Measurements from ENCODE around the gene TXLNG.
A peak's percentile ranks its signal among the peaks of the same experiment; 100 is the strongest.
"Not testable (repeated sequence)": the region's sequence is repeated elsewhere in the genome, so short reads cannot be mapped to it uniquely, and the experiment has no call there.

Gene TXLNG

GRCh38 chrX:16771483-16772398 lies 14.5 kb upstream of the TXLNG start:
- Mint-ChIP-seq H3K4me1 (ENCODE audit: low read depth) (no peaks in the 10 kb centered on the region), H3K4me3 (no peak overlapping the region), H3K36me3 (ENCODE audit: low read depth) (no peaks in the 10 kb centered on the region), H3K27ac (peak overlapping the region; percentile 84), H3K27me3 (peaks cover 15% of the 10 kb centered on the region), H3K9me3 (no peaks in the 10 kb centered on the region)
- DNase-seq = no peak

GRCh38 chrX:16772460-16772859 lies 13.8 kb upstream of the TXLNG start:
- no peaks in the 10 kb centered on the region for H3K36me3 Mint-ChIP-seq (ENCODE audit: low read depth)
- no peak for DNase-seq
- no peak overlapping the region for H3K27ac Mint-ChIP-seq
- H3K9me3 Mint-ChIP-seq = no peaks in the 10 kb centered on the region
- no peaks in the 10 kb centered on the region for H3K4me1 Mint-ChIP-seq (ENCODE audit: low read depth)
- peaks cover 11% of the 10 kb centered on the region for H3K27me3 Mint-ChIP-seq
- H3K4me3 Mint-ChIP-seq = no peak overlapping the region

GRCh38 chrX:16774746-16775145 lies 11.5 kb upstream of the TXLNG start:
- Mint-ChIP-seq H3K27me3 (peaks cover 6% of the 10 kb centered on the region), H3K9me3 (no peaks in the 10 kb centered on the region), H3K4me1 (ENCODE audit: low read depth) (no peaks in the 10 kb centered on the region), H3K36me3 (ENCODE audit: low read depth) (no peaks in the 10 kb centered on the region), H3K27ac (no peak overlapping the region), H3K4me3 (no peak overlapping the region)
- no peak for DNase-seq

- H3K27me3 Mint-ChIP-seq = peaks cover 12% of the 10 kb centered on the region
- no peak overlapping the region for H3K4me3 Mint-ChIP-seq
- H3K36me3 Mint-ChIP-seq (ENCODE audit: low read depth) = no peaks in the 10 kb centered on the region
- H3K4me1 Mint-ChIP-seq (ENCODE audit: low read depth) = no peaks in the 10 kb centered on the region
- no peaks in the 10 kb centered on the region for H3K9me3 Mint-ChIP-seq
- DNase-seq = no peak
- no peak overlapping the region for H3K27ac Mint-ChIP-seq
These were observed 7.7 kb upstream of the TXLNG start for GRCh38 chrX:16778545-16778944.

GRCh38 chrX:16778993-16779392 lies 7.3 kb upstream of the TXLNG start:
- no peaks in the 10 kb centered on the region for H3K4me1 Mint-ChIP-seq (ENCODE audit: low read depth)
- no peak overlapping the region for H3K27ac Mint-ChIP-seq
- H3K36me3 Mint-ChIP-seq (ENCODE audit: low read depth) = no peaks in the 10 kb centered on the region
- H3K27me3 Mint-ChIP-seq = peaks cover 12% of the 10 kb centered on the region
- no peak overlapping the region for H3K4me3 Mint-ChIP-seq
- H3K9me3 Mint-ChIP-seq = no peaks in the 10 kb centered on the region
- no peak for DNase-seq

- not testable (repeated sequence) for H3K36me3 Mint-ChIP-seq (ENCODE audit: low read depth); H3K27ac Mint-ChIP-seq; H3K9me3 Mint-ChIP-seq; H3K4me3 Mint-ChIP-seq; H3K4me1 Mint-ChIP-seq (ENCODE audit: low read depth); DNase-seq
- peaks cover 12% of the 10 kb centered on the region for H3K27me3 Mint-ChIP-seq
These were observed 6.5 kb upstream of the TXLNG start for GRCh38 chrX:16779815-16780214.

- no peak overlapping the region for H3K27ac Mint-ChIP-seq
- no peaks in the 10 kb centered on the region for H3K9me3 Mint-ChIP-seq
- H3K27me3 Mint-ChIP-seq = peaks cover 12% of the 10 kb centered on the region
- H3K36me3 Mint-ChIP-seq (ENCODE audit: low read depth) = peaks cover 16% of the 10 kb centered on the region
- DNase-seq = no peak
- H3K4me1 Mint-ChIP-seq (ENCODE audit: low read depth) = peaks cover 21% of the 10 kb centered on the region
- no peak overlapping the region for H3K4me3 Mint-ChIP-seq
These were observed 2.8 kb upstream of the TXLNG start for GRCh38 chrX:16783452-16783851.

- H3K27ac Mint-ChIP-seq, H3K27me3 Mint-ChIP-seq, DNase-seq, H3K4me3 Mint-ChIP-seq, H3K9me3 Mint-ChIP-seq: not testable (repeated sequence)
- H3K4me1 Mint-ChIP-seq (ENCODE audit: low read depth) = peaks cover 23% of the 10 kb centered on the region
- H3K36me3 Mint-ChIP-seq (ENCODE audit: low read depth) = peaks cover 16% of the 10 kb centered on the region
These were observed 1.8 kb upstream of the TXLNG start for GRCh38 chrX:16784440-16784839.

GRCh38 chrX:16785247-16786138 lies 773 bp upstream of the TXLNG start:
- H3K4me3 Mint-ChIP-seq = peak overlapping the region; percentile 86
- H3K27ac Mint-ChIP-seq = peak overlapping the region; percentile 84
- no peaks in the 10 kb centered on the region for H3K9me3 Mint-ChIP-seq
- DNase-seq = no peak
- peaks cover 28% of the 10 kb centered on the region for H3K4me1 Mint-ChIP-seq (ENCODE audit: low read depth)
- H3K36me3 Mint-ChIP-seq (ENCODE audit: low read depth) = peaks cover 25% of the 10 kb centered on the region
- peaks cover 4% of the 10 kb centered on the region for H3K27me3 Mint-ChIP-seq

GRCh38 chrX:16786791-16787735 lies 797 bp downstream of the TXLNG start:
- H3K36me3 Mint-ChIP-seq (ENCODE audit: low read depth) = peaks cover 37% of the 10 kb centered on the region
- H3K9me3 Mint-ChIP-seq = no peaks in the 10 kb centered on the region
- DNase-seq = peak; percentile 73
- peak overlapping the region; percentile 87 for H3K27ac Mint-ChIP-seq
- peaks cover 39% of the 10 kb centered on the region for H3K4me1 Mint-ChIP-seq (ENCODE audit: low read depth)
- peak overlapping the region; percentile 86 for H3K4me3 Mint-ChIP-seq
- no peaks in the 10 kb centered on the region for H3K27me3 Mint-ChIP-seq

GRCh38 chrX:16788477-16788876 lies 2.2 kb downstream of the TXLNG start:
- no peaks in the 10 kb centered on the region for H3K9me3 Mint-ChIP-seq
- H3K27ac Mint-ChIP-seq = no peak overlapping the region
- H3K4me1 Mint-ChIP-seq (ENCODE audit: low read depth) = peaks cover 43% of the 10 kb centered on the region
- DNase-seq = no peak
- H3K27me3 Mint-ChIP-seq = no peaks in the 10 kb centered on the region
- H3K4me3 Mint-ChIP-seq = peak overlapping the region; percentile 85
- peaks cover 46% of the 10 kb centered on the region for H3K36me3 Mint-ChIP-seq (ENCODE audit: low read depth)

- Mint-ChIP-seq H3K4me3 (no peak overlapping the region), H3K9me3 (no peaks in the 10 kb centered on the region), H3K27ac (no peak overlapping the region), H3K4me1 (ENCODE audit: low read depth) (peaks cover 33% of the 10 kb centered on the region), H3K27me3 (no peaks in the 10 kb centered on the region), H3K36me3 (ENCODE audit: low read depth) (peaks cover 72% of the 10 kb centered on the region)
- no peak for DNase-seq
These were observed 10.0 kb downstream of the TXLNG start for GRCh38 chrX:16796298-16796697.

GRCh38 chrX:16797358-16797757 lies 11.1 kb downstream of the TXLNG start:
- Mint-ChIP-seq H3K36me3 (ENCODE audit: low read depth) (peaks cover 72% of the 10 kb centered on the region), H3K27me3 (no peaks in the 10 kb centered on the region), H3K9me3 (no peaks in the 10 kb centered on the region), H3K4me3 (no peak overlapping the region), H3K4me1 (ENCODE audit: low read depth) (peaks cover 27% of the 10 kb centered on the region), H3K27ac (peak overlapping the region; percentile 29)
- no peak for DNase-seq

- Mint-ChIP-seq H3K36me3 (ENCODE audit: low read depth) (peaks cover 75% of the 10 kb centered on the region), H3K27me3 (no peaks in the 10 kb centered on the region), H3K4me3 (no peak overlapping the region), H3K4me1 (ENCODE audit: low read depth) (peaks cover 29% of the 10 kb centered on the region), H3K9me3 (no peaks in the 10 kb centered on the region), H3K27ac (no peak overlapping the region)
- no peak for DNase-seq
These were observed 11.6 kb downstream of the TXLNG start for GRCh38 chrX:16797841-16798240.

All from activated T-cell treated with anti-CD3 and anti-CD28 coated beads, Interleukin-2, amount 50 U/mL, for 24 hours (primary cell).